HepG2 (cell line): ENCODE data around the gene CYB5B. TPM values are rescaled to one million over a fixed set of nuclear protein-coding genes. Genes with fewer than 3 reads are reported as not detected.

Experiments used
- ATAC-seq: fragments of 200-7000 bp; cut with Tn5 transposase; 3 replicates; pipeline ENCODE4 v1.9.1; 2020; ENCODE audit warnings: mild to moderate bottlenecking, moderate library complexity
- BruUV-seq: library from RNA; stranded (reverse); fragments of 400-500 nt; replicated peaks from 2 replicates; lab custom pipeline; 2021; lab: Mats Ljungman, UMichigan
- CTCF ChIA-PET: fragments of 300-600 bp; formaldehyde crosslinking; extraction: SDS; loops from one replicate; lab custom pipeline; 2021; ENCODE audit warnings: low total read pairs, inconsistent platforms, low intra/inter-chr PET ratio; lab: Yijun Ruan, JAX
- POLR2A ChIA-PET: fragments of 350-600 bp; sonication (Branson Sonifier 250); formaldehyde crosslinking; loops from one replicate; lab custom pipeline; 2020; ENCODE audit warnings: antibody characterized with exemption, inconsistent platforms; lab: Yijun Ruan, JAX
- DNase-seq: peaks from one replicate; pipeline ENCODE4 v3.0.0-alpha.2; 2015; ENCODE audit warnings: low spot score
- FAIRE-seq: peaks from 3 replicates; lab custom pipeline; 2011; peaks lifted over from hg19 to GRCh38; lab: Jason Lieb, UNC
- H2AFZ ChIP-seq: one replicate; pipeline ENCODE4 v1.6.1; 2011; ENCODE audit warnings: low read length, inconsistent platforms
- H3K27ac ChIP-seq: fragments of 300-600 bp; 3 replicates; pipeline ENCODE4 v1.8.0; 2011; ENCODE audit warnings: mixed run types, mild to moderate bottlenecking, mixed read lengths, low read length, inconsistent platforms; ENCODE audit not compliant: insufficient read depth; ENCODE audit errors: extremely low read length
- H3K27me3 ChIP-seq, 2 experiments: fragments of 200-600 bp in 1 of 2; 2 replicates in 1 of 2; 3 replicates in 1 of 2; pipeline versions ENCODE4 v1.6.0 to v1.8.0; 2011; ENCODE audit warnings: low read length in 2 of 2, mild to moderate bottlenecking in 2 of 2, moderate library complexity in 2 of 2, inconsistent platforms in 1 of 2; ENCODE audit not compliant: insufficient read depth in 2 of 2, control insufficient read depth in 1 of 2
- H3K36me3 ChIP-seq, 2 experiments: fragments of 200-600 bp in 1 of 2; replicated peaks in 1 of 2; 2 replicates in 1 of 2; 3 replicates in 1 of 2; pipeline versions ENCODE4 v1.5.1 to v1.8.0; 2011; ENCODE audit warnings: low read length in 2 of 2, inconsistent platforms in 1 of 2; ENCODE audit not compliant: insufficient read depth in 2 of 2, control insufficient read depth in 1 of 2
- H3K4me1 ChIP-seq: 2 replicates; pipeline ENCODE4 v1.5.1; 2012; ENCODE audit warnings: low read length, inconsistent platforms; ENCODE audit not compliant: insufficient read depth
- H3K4me2 ChIP-seq: 2 replicates; pipeline ENCODE4 v1.6.0; 2011; ENCODE audit warnings: low read depth, low read length, inconsistent platforms
- H3K4me3 ChIP-seq, 3 experiments: fragments of 200-600 bp in 1 of 3; sonication (generic), shearing (Covaris generic) in 1 of 3; replicated peaks in 1 of 3; 2 replicates each; pipeline ENCODE4 v1.5.1; 2011 to 2016; ENCODE audit warnings: low read length in 3 of 3, inconsistent platforms in 2 of 3, low read depth in 2 of 3, mild to moderate bottlenecking in 2 of 3, control low read depth in 1 of 3, mixed read lengths in 1 of 3; ENCODE audit not compliant: insufficient read depth in 1 of 3
- H3K79me2 ChIP-seq: one replicate; pipeline ENCODE4 v1.6.1; 2011; ENCODE audit warnings: low read length, inconsistent platforms; ENCODE audit not compliant: insufficient read depth
- H3K9ac ChIP-seq: 2 replicates; pipeline ENCODE4 v1.6.0; 2011; ENCODE audit warnings: mild to moderate bottlenecking, low read depth, low read length, inconsistent platforms; ENCODE audit not compliant: insufficient read depth
- H3K9me3 ChIP-seq: 2 replicates; pipeline ENCODE4 v1.5.1; 2012; ENCODE audit warnings: mild to moderate bottlenecking, low read length
- H4K20me1 ChIP-seq: 2 replicates; pipeline ENCODE4 v1.6.0; 2011; ENCODE audit warnings: inconsistent platforms, mild to moderate bottlenecking, low read length, moderate library complexity; ENCODE audit not compliant: insufficient read depth
- AGO2 ChIP-seq: fragments of 200-400 bp; formaldehyde crosslinking; optimal IDR thresholded peaks from 2 replicates; pipeline ENCODE3; 2017; ENCODE audit warnings: mild to moderate bottlenecking, low read depth, low read length, moderate library complexity
- BCL6 ChIP-seq: IDR thresholded peaks from 2 replicates; pipeline ENCODE4 v1.6.1; 2016; ENCODE audit warnings: missing genetic modification reagents, missing compliant biosample characterization
- MLLT10 ChIP-seq: sonication (generic); formaldehyde crosslinking; IDR thresholded peaks from 2 replicates; pipeline ENCODE4 v1.4.0; 2020; ENCODE audit warnings: missing genetic modification reagents
- RBM22 ChIP-seq: fragments of 200-400 bp; formaldehyde crosslinking; optimal IDR thresholded peaks from 2 replicates; pipeline ENCODE3; 2017; ENCODE audit warnings: mild to moderate bottlenecking, low read length, moderate library complexity
- SIX1 ChIP-seq: sonication (generic); formaldehyde crosslinking; IDR thresholded peaks from 2 replicates; pipeline ENCODE4 v1.4.0; 2020; ENCODE audit warnings: missing genetic modification reagents, borderline replicate concordance
- ZMYM2 ChIP-seq: sonication (generic); formaldehyde crosslinking; IDR thresholded peaks from 2 replicates; pipeline ENCODE4 v1.8.0; 2022; ENCODE audit warnings: mild to moderate bottlenecking, missing genetic modification reagents
- WGBS: methylation state at CpG from one replicate; pipeline ENCODE4 v1.1.6; 2017; ENCODE audit warnings: low lambda C conversion rate; 5-methylcytosine and 5-hydroxymethylcytosine counted together
- in situ Hi-C: cut with HindIII; loops from 2 replicates; pipeline ENCODE4 v1.10.0; 2017; ENCODE audit warnings: low pct_unique_long_range_greater_than_20kb; ENCODE audit not compliant: extremely low pct_ligation_motif_present
- intact Hi-C: fragments of 100-400 bp; cut with micrococcal nuclease; formaldehyde crosslinking; loops from one replicate; pipeline ENCODE4 v1.10.0; 2022; ENCODE audit not compliant: unreplicated experiment
- polyA plus RNA-seq, 8 experiments: library from polyadenylated mRNA; depleted of rRNA in 3 of 8; stranded (reverse) in 7 of 8; unstranded in 1 of 8; fragments of >200 nt; fragmentation: Illumina TruSeq in 4 of 8; extraction: Trizol in 4 of 8; gene quantifications; 2 replicates each; pipeline versions ENCODE4 v1.2.1 to v1.2.3, GENCODE V29; 2011 to 2016; ENCODE audit warnings: low read depth in 4 of 8, missing spikeins in 1 of 8, mixed read lengths in 1 of 8; ENCODE audit not compliant: insufficient read depth in 1 of 8
- total RNA-seq, 5 experiments: library from RNA; depleted of rRNA; stranded (reverse); fragments of >200 nt; fragmentation: Illumina TruSeq; extraction: Trizol; gene quantifications; 2 replicates each; pipeline ENCODE4 v1.2.3, GENCODE V29; 2016; ENCODE audit warnings: low read depth in 1 of 5
- TF ChIP-seq, protein P1 (sequence below): sonication (generic); formaldehyde crosslinking; IDR thresholded peaks from 2 replicates; pipeline ENCODE4 v1.4.0; 2020; ENCODE audit warnings: missing genetic modification reagents, borderline replicate concordance

The CYB5B gene
- total and polyA plus RNA-seq, 2 of the 13 experiments (the other 11 are each of a cell fraction or from before 2014, with no cell fraction given): 234 to 432 TPM

DNA sequence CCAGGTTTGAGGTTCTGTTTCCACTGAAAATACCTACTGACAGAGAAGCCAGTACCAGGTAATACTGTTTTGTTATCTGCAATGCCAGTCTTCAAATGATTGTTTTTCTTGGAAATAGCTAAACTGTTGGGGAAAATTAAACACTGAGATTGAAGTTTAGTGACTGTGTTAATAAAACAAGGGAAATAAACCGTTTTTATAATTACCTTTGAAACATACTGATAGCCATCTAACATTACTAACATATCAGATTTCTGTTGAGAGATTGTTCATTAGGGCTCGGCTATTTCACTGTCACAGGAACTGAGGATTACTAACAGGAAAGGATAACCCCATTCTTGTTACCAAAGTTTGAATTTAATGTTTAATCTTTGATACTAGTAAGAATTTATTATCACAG lies 42.1 kb downstream of the CYB5B start:
- Histone ChIP-seq H3K4me3 (peak overlapping the region in 2 of 3 experiments; percentile 3 to 38; a peak in 2 of 6 replicates), H3K4me1 (peaks cover 84% of the 10 kb centered on the region), H3K36me3 (peaks cover 8 to 20% of the 10 kb centered on the region in 2 experiments), H3K27ac (peak overlapping the region; percentile 82), H3K9ac (peak overlapping the region; percentile 69), H3K27me3 (no peaks in the 10 kb centered on the region), H3K9me3 (no peaks in the 10 kb centered on the region)
- intact Hi-C loops (loop anchor here (2.0 kb wide), 1 partner anchor 100 kb away; no protein-coding TSS in a partner anchor), in situ Hi-C loops (loop anchor here (5.0 kb wide), 1 partner anchor 69 kb away; no protein-coding TSS in a partner anchor)
- WGBS: 26% methylated on average over 2 of the region's 2 CpGs
- POLR2A ChIA-PET: interaction anchor here (5.7 kb wide), 1 partner anchor 69 kb away, joined by 52 read pairs; no protein-coding TSS in a partner anchor
- no peak for ATAC-seq
- CTCF ChIA-PET: no interaction called here
- TF ChIP-seq ZMYM2 (CRISPR knock-in tag): 0 out of 2 replicates have a peak, but pooled peaks have one; percentile 51
- peak; percentile 8 for TF ChIP-seq RBM22
- TF ChIP-seq BCL6 (CRISPR knock-in tag): peak; percentile 55; the same call in 1 of the 2 replicates
- TF ChIP-seq, protein P1, sequence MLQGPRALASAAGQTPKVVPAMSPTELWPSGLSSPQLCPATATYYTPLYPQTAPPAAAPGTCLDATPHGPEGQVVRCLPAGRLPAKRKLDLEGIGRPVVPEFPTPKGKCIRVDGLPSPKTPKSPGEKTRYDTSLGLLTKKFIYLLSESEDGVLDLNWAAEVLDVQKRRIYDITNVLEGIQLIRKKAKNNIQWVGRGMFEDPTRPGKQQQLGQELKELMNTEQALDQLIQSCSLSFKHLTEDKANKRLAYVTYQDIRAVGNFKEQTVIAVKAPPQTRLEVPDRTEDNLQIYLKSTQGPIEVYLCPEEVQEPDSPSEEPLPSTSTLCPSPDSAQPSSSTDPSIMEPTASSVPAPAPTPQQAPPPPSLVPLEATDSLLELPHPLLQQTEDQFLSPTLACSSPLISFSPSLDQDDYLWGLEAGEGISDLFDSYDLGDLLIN (CRISPR knock-in tag): no peak
- peak; percentile 59; the same call in 1 of the 2 replicates for TF ChIP-seq SIX1
- no peak for TF ChIP-seq MLLT10 (CRISPR knock-in tag)
- peak; percentile 16 for TF ChIP-seq AGO2
- TF ChIP-seq, all 625 proteins: peak for 5
- FAIRE-seq (no peak), DNase-seq (no peak)
- no TSS peak for BruUV-seq
- peaks cover 6% of the 10 kb centered on the region for H3K79me2 ChIP-seq
- no peaks in the 10 kb centered on the region for H4K20me1 ChIP-seq
- H2AFZ ChIP-seq: no peak overlapping the region
- peak overlapping the region; percentile 66 for H3K4me2 ChIP-seq
